ENCODE measurements around the gene HSF5. TPM values are rescaled to one million over a fixed set of nuclear protein-coding genes. Genes with fewer than 3 reads are reported as not detected.
A peak's percentile ranks its signal among the peaks of the same experiment; 100 is the strongest.

HSF5 gene
- total and polyA plus RNA-seq, 2 of the 13 experiments (the other 11 are each of a cell fraction or from before 2014, with no cell fraction given) = not detected

DNA sequence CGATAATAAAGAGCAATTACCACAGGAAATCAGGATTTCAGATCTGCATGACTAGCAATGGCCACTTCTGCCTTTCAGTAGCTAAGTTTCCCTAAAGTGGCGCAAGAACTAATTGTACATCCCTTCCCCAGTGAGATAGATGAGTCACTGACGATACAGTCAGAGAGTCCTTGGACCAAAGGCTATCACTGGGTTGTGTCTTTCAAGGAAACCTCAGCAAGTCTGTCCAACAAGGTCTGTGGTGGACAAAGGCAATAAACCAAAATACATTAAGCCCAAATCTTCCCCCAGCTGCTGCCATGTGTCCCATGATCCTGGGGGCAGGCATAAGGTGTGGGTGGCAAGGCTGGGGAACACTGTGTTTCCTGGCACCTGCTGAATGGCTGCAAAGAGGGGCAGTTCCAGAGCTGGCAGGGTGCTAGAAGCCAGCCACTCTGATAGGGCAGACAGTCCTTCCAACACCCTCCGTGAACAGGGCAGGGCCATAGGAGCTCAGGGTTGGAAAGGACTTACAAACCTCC lies 46.8 kb upstream of the HSF5 start (continued):
- TF ChIP-seq, protein P1, sequence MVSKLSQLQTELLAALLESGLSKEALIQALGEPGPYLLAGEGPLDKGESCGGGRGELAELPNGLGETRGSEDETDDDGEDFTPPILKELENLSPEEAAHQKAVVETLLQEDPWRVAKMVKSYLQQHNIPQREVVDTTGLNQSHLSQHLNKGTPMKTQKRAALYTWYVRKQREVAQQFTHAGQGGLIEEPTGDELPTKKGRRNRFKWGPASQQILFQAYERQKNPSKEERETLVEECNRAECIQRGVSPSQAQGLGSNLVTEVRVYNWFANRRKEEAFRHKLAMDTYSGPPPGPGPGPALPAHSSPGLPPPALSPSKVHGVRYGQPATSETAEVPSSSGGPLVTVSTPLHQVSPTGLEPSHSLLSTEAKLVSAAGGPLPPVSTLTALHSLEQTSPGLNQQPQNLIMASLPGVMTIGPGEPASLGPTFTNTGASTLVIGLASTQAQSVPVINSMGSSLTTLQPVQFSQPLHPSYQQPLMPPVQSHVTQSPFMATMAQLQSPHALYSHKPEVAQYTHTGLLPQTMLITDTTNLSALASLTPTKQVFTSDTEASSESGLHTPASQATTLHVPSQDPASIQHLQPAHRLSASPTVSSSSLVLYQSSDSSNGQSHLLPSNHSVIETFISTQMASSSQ (IDR thresholded peaks at IDR 0.05; ENCODE audit: low read depth) = no peak
- TF ChIP-seq, protein P1 (CRISPR knock-in tag; IDR thresholded peaks at IDR 0.05; ENCODE audit: borderline replicate concordance) = no peak
- TF ChIP-seq, protein P2, sequence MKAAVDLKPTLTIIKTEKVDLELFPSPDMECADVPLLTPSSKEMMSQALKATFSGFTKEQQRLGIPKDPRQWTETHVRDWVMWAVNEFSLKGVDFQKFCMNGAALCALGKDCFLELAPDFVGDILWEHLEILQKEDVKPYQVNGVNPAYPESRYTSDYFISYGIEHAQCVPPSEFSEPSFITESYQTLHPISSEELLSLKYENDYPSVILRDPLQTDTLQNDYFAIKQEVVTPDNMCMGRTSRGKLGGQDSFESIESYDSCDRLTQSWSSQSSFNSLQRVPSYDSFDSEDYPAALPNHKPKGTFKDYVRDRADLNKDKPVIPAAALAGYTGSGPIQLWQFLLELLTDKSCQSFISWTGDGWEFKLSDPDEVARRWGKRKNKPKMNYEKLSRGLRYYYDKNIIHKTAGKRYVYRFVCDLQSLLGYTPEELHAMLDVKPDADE (CRISPR knock-in tag; IDR thresholded peaks at IDR 0.05) = no peak
- TF ChIP-seq DMAP1 (CRISPR knock-in tag; IDR thresholded peaks at IDR 0.05) (no peak), ZSCAN31 (CRISPR knock-in tag; IDR thresholded peaks at IDR 0.05; ENCODE audit: low read depth) (no peak), ZNF563 (CRISPR knock-in tag; IDR thresholded peaks at IDR 0.05) (no peak), ZNF333 (CRISPR knock-in tag; IDR thresholded peaks at IDR 0.05; ENCODE audit: borderline replicate concordance) (no peak), BORCS8-MEF2B (CRISPR knock-in tag; IDR thresholded peaks at IDR 0.05) (0 out of 2 replicates have a peak, but pooled peaks have one; percentile 56), GATAD2A (CRISPR knock-in tag; IDR thresholded peaks at IDR 0.05) (no peak), KLF6 (CRISPR knock-in tag; IDR thresholded peaks at IDR 0.05) (no peak), ISX (CRISPR knock-in tag; conservative IDR thresholded peaks at IDR 0.05) (no peak), SALL2 (CRISPR knock-in tag; IDR thresholded peaks at IDR 0.05) (no peak), ZC3H4 (CRISPR knock-in tag; IDR thresholded peaks at IDR 0.05; ENCODE audit: borderline replicate concordance) (no peak), FOSL2 (CRISPR knock-in tag; IDR thresholded peaks at IDR 0.05) (peak; percentile 88), HES4 (CRISPR knock-in tag; IDR thresholded peaks at IDR 0.05; ENCODE audit: borderline replicate concordance) (no peak), ZNF496 (CRISPR knock-in tag; IDR thresholded peaks at IDR 0.05; ENCODE audit: insufficient replicate concordance) (no peak)
- TF ChIP-seq, protein P3, sequence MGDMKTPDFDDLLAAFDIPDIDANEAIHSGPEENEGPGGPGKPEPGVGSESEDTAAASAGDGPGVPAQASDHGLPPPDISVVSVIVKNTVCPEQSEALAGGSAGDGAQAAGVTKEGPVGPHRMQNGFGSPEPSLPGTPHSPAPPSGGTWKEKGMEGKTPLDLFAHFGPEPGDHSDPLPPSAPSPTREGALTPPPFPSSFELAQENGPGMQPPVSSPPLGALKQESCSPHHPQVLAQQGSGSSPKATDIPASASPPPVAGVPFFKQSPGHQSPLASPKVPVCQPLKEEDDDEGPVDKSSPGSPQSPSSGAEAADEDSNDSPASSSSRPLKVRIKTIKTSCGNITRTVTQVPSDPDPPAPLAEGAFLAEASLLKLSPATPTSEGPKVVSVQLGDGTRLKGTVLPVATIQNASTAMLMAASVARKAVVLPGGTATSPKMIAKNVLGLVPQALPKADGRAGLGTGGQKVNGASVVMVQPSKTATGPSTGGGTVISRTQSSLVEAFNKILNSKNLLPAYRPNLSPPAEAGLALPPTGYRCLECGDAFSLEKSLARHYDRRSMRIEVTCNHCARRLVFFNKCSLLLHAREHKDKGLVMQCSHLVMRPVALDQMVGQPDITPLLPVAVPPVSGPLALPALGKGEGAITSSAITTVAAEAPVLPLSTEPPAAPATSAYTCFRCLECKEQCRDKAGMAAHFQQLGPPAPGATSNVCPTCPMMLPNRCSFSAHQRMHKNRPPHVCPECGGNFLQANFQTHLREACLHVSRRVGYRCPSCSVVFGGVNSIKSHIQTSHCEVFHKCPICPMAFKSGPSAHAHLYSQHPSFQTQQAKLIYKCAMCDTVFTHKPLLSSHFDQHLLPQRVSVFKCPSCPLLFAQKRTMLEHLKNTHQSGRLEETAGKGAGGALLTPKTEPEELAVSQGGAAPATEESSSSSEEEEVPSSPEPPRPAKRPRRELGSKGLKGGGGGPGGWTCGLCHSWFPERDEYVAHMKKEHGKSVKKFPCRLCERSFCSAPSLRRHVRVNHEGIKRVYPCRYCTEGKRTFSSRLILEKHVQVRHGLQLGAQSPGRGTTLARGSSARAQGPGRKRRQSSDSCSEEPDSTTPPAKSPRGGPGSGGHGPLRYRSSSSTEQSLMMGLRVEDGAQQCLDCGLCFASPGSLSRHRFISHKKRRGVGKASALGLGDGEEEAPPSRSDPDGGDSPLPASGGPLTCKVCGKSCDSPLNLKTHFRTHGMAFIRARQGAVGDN (CRISPR knock-in tag; IDR thresholded peaks at IDR 0.05) = peak; percentile 19; the same call in 1 of the 2 replicates
- TF ChIP-seq, protein P4, sequence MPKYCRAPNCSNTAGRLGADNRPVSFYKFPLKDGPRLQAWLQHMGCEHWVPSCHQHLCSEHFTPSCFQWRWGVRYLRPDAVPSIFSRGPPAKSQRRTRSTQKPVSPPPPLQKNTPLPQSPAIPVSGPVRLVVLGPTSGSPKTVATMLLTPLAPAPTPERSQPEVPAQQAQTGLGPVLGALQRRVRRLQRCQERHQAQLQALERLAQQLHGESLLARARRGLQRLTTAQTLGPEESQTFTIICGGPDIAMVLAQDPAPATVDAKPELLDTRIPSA (CRISPR knock-in tag; IDR thresholded peaks at IDR 0.05; ENCODE audit: borderline replicate concordance) = no peak
- TF ChIP-seq, protein P5, sequence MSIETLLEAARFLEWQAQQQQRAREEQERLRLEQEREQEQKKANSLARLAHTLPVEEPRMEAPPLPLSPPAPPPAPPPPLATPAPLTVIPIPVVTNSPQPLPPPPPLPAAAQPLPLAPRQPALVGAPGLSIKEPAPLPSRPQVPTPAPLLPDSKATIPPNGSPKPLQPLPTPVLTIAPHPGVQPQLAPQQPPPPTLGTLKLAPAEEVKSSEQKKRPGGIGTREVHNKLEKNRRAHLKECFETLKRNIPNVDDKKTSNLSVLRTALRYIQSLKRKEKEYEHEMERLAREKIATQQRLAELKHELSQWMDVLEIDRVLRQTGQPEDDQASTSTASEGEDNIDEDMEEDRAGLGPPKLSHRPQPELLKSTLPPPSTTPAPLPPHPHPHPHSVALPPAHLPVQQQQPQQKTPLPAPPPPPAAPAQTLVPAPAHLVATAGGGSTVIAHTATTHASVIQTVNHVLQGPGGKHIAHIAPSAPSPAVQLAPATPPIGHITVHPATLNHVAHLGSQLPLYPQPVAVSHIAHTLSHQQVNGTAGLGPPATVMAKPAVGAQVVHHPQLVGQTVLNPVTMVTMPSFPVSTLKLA (IDR thresholded peaks at IDR 0.05) = no peak

All from HepG2 (cell line).